ENCODE results near the gene ADAMTSL1.

The ADAMTSL1 gene

GRCh38 chr9:18606846-18607245, 132.9 kb downstream of the ADAMTSL1 start:
- DNase-seq, result no peak

GRCh38 chr9:18608371-18608770, 134.4 kb downstream of the ADAMTSL1 start:
- no peak for DNase-seq

- DNase-seq, result peak in 24 of 58 donors; percentile 3 to 88 (median 22)
Measured at GRCh38 chr9:18610956-18611355, 137.0 kb downstream of the ADAMTSL1 start.

GRCh38 chr9:18611971-18612370, 138.0 kb downstream of the ADAMTSL1 start:
- DNase-seq, result no peak

GRCh38 chr9:18614116-18614515, 140.2 kb downstream of the ADAMTSL1 start:
- DNase-seq, result no peak

- no peak for DNase-seq
Measured at GRCh38 chr9:18614651-18615050, 140.7 kb downstream of the ADAMTSL1 start.

- no peak for DNase-seq
Measured at GRCh38 chr9:18616976-18617375, 143.0 kb downstream of the ADAMTSL1 start.

- DNase-seq, result no peak
Measured at GRCh38 chr9:18617759-18618158, 143.8 kb downstream of the ADAMTSL1 start.

GRCh38 chr9:18618862-18619261, 144.9 kb downstream of the ADAMTSL1 start:
- no peak for DNase-seq

GRCh38 chr9:18622186-18622836, 148.4 kb downstream of the ADAMTSL1 start:
- no peak for DNase-seq

- no peak for DNase-seq
Measured at GRCh38 chr9:18623221-18624079, 149.5 kb downstream of the ADAMTSL1 start.

GRCh38 chr9:18626046-18626698, 152.2 kb downstream of the ADAMTSL1 start:
- DNase-seq, result no peak

- DNase-seq, result no peak
Measured at GRCh38 chr9:18629136-18629535, 155.2 kb downstream of the ADAMTSL1 start.

GRCh38 chr9:18632632-18633403, 158.9 kb downstream of the ADAMTSL1 start:
- peak in 1 of 58 donors; percentile 17 for DNase-seq

GRCh38 chr9:18636781-18637180, 162.8 kb downstream of the ADAMTSL1 start:
- no peak for DNase-seq

- no peak for DNase-seq
Measured at GRCh38 chr9:18638371-18639249, 164.7 kb downstream of the ADAMTSL1 start.

GRCh38 chr9:18639911-18640310, 166.0 kb downstream of the ADAMTSL1 start:
- DNase-seq, result no peak

- DNase-seq, result no peak
Measured at GRCh38 chr9:18658804-18659705, 185.1 kb downstream of the ADAMTSL1 start.

GRCh38 chr9:18660001-18660400, 186.0 kb downstream of the ADAMTSL1 start:
- DNase-seq, result no peak

Measured in anterior cingulate cortex (tissue), 58 donors.